Skeletal muscle tissue (tissue), 4 donors: ENCODE measurements around the gene PAK6. TPM values are rescaled to one million over a fixed set of nuclear protein-coding genes. Genes with fewer than 3 reads are reported as not detected.
A peak's percentile ranks its signal among the peaks of the same experiment; 100 is the strongest.

Experiments used
- H3K27ac ChIP-seq: one replicate; pipeline ENCODE4 v1.7.0; 2013; ENCODE audit warnings: mild to moderate bottlenecking, low read depth, low read length, inconsistent platforms
- H3K27me3 ChIP-seq, 3 donors: one replicate each; pipeline ENCODE4 v1.7.0; 2013; ENCODE audit warnings: low read length in 3 of 3; ENCODE audit not compliant: control insufficient read depth in 3 of 3, insufficient read depth in 3 of 3
- H3K36me3 ChIP-seq, 3 donors: one replicate each; pipeline ENCODE4 v1.7.0; 2013; ENCODE audit warnings: low read length in 3 of 3; ENCODE audit not compliant: control insufficient read depth in 3 of 3, insufficient read depth in 3 of 3
- H3K4me1 ChIP-seq, 3 donors: one replicate each; pipeline ENCODE4 v1.7.0; 2013; ENCODE audit warnings: low read length in 3 of 3, mild to moderate bottlenecking in 3 of 3; ENCODE audit not compliant: control insufficient read depth in 3 of 3, insufficient read depth in 3 of 3
- H3K4me3 ChIP-seq, 3 donors: one replicate each; pipeline ENCODE4 v1.7.0; 2013; ENCODE audit warnings: low read length in 3 of 3
- H3K9ac ChIP-seq, 3 donors: one replicate each; pipeline ENCODE4 v1.7.0; 2013; ENCODE audit warnings: low read length in 3 of 3, mild to moderate bottlenecking in 3 of 3, moderate library complexity in 2 of 3, low read depth in 1 of 3
- H3K9me3 ChIP-seq, 3 donors: one replicate each; pipeline ENCODE4 v1.7.0; 2013; ENCODE audit warnings: low read length in 3 of 3; ENCODE audit not compliant: control insufficient read depth in 3 of 3
- total RNA-seq: library from RNA; depleted of rRNA; stranded (reverse); fragments of >200 nt; gene quantifications from one replicate; pipeline ENCODE4 v1.2.3, GENCODE V29; 2014
- donor health status: Osteomylitis.

PAK6 gene
- total RNA-seq, 1 donor from 2014 or later, result 1.0 TPM

GRCh38 chr15:40287968-40288367 lies 49.1 kb downstream of the PAK6 start:
- no peaks in the 10 kb centered on the region for H3K9me3 ChIP-seq
- H3K27me3 ChIP-seq, result peaks cover 19 to 36% (median 22%) of the 10 kb centered on the region in 3 donors
- no peak overlapping the region for H3K9ac ChIP-seq
- H3K4me3 ChIP-seq, result no peak overlapping the region
- peaks cover 12 to 18% (median 17%) of the 10 kb centered on the region in 3 donors for H3K4me1 ChIP-seq
- H3K27ac ChIP-seq, result no peak overlapping the region
- H3K36me3 ChIP-seq, result no peaks in the 10 kb centered on the region

- Histone ChIP-seq H3K9ac (no peak overlapping the region), H3K9me3 (no peaks in the 10 kb centered on the region), H3K36me3 (no peaks in the 10 kb centered on the region), H3K27me3 (peaks cover 11 to 24% (median 12%) of the 10 kb centered on the region in 3 donors), H3K4me3 (no peak overlapping the region), H3K27ac (no peak overlapping the region), H3K4me1 (peaks cover 12 to 17% (median 15%) of the 10 kb centered on the region in 3 donors)
These were observed 50.4 kb downstream of the PAK6 start for GRCh38 chr15:40289140-40289775.

- no peak overlapping the region for H3K9ac ChIP-seq
- no peak overlapping the region for H3K27ac ChIP-seq
- H3K4me3 ChIP-seq, result no peak overlapping the region
- peaks cover 12 to 21% (median 17%) of the 10 kb centered on the region in 3 donors for H3K4me1 ChIP-seq
- no peaks in the 10 kb centered on the region for H3K9me3 ChIP-seq
- no peaks in the 10 kb centered on the region for H3K36me3 ChIP-seq
- H3K27me3 ChIP-seq, result peaks cover 11 to 21% (median 12%) of the 10 kb centered on the region in 3 donors
These were observed 51.7 kb downstream of the PAK6 start for GRCh38 chr15:40290545-40290917.

GRCh38 chr15:40290918-40291574 lies 52.2 kb downstream of the PAK6 start:
- Histone ChIP-seq H3K36me3 (no peaks in the 10 kb centered on the region), H3K27me3 (peaks cover 11 to 25% (median 12%) of the 10 kb centered on the region in 3 donors), H3K9ac (peak overlapping the region in 1 of 3 donors; percentile 8), H3K27ac (no peak overlapping the region), H3K9me3 (no peaks in the 10 kb centered on the region), H3K4me3 (peak overlapping the region in 2 of 3 donors; percentile 52 to 54), H3K4me1 (peaks cover 16 to 26% (median 18%) of the 10 kb centered on the region in 3 donors)

GRCh38 chr15:40292246-40292645 lies 53.4 kb downstream of the PAK6 start:
- no peaks in the 10 kb centered on the region for H3K36me3 ChIP-seq
- no peaks in the 10 kb centered on the region for H3K9me3 ChIP-seq
- H3K27me3 ChIP-seq, result peaks cover 11 to 25% (median 12%) of the 10 kb centered on the region in 3 donors
- H3K9ac ChIP-seq, result no peak overlapping the region
- H3K4me1 ChIP-seq, result peaks cover 13 to 20% (median 17%) of the 10 kb centered on the region in 3 donors
- no peak overlapping the region for H3K27ac ChIP-seq
- H3K4me3 ChIP-seq, result no peak overlapping the region

- Histone ChIP-seq H3K4me3 (no peak overlapping the region), H3K27me3 (peaks cover 11 to 25% (median 12%) of the 10 kb centered on the region in 3 donors), H3K4me1 (peaks cover 7 to 14% (median 14%) of the 10 kb centered on the region in 3 donors), H3K27ac (no peak overlapping the region), H3K36me3 (no peaks in the 10 kb centered on the region), H3K9me3 (no peaks in the 10 kb centered on the region), H3K9ac (no peak overlapping the region)
These were observed 54.1 kb downstream of the PAK6 start for GRCh38 chr15:40293006-40293405.

GRCh38 chr15:40293905-40294895 lies 55.3 kb downstream of the PAK6 start:
- Histone ChIP-seq H3K4me3 (no peak overlapping the region), H3K4me1 (peaks cover 7 to 13% (median 12%) of the 10 kb centered on the region in 3 donors), H3K27me3 (peaks cover 11 to 25% (median 12%) of the 10 kb centered on the region in 3 donors), H3K36me3 (peaks cover 0 to 4% (median 0%) of the 10 kb centered on the region in 3 donors), H3K9ac (no peak overlapping the region), H3K9me3 (peaks cover 0 to 3% (median 0%) of the 10 kb centered on the region in 3 donors), H3K27ac (no peak overlapping the region)

- Histone ChIP-seq H3K9ac (peak overlapping the region in 1 of 3 donors; percentile 25), H3K27me3 (peaks cover 11 to 15% (median 12%) of the 10 kb centered on the region in 3 donors), H3K4me3 (no peak overlapping the region), H3K9me3 (peaks cover 0 to 5% (median 0%) of the 10 kb centered on the region in 3 donors), H3K4me1 (peaks cover 7 to 13% (median 9%) of the 10 kb centered on the region in 3 donors), H3K36me3 (peaks cover 0 to 4% (median 0%) of the 10 kb centered on the region in 3 donors), H3K27ac (no peak overlapping the region)
These were observed 56.4 kb downstream of the PAK6 start for GRCh38 chr15:40295297-40295696.

GRCh38 chr15:40295877-40296560 lies 57.2 kb downstream of the PAK6 start:
- Histone ChIP-seq H3K9ac (peak overlapping the region in 1 of 3 donors; percentile 25), H3K27ac (no peak overlapping the region), H3K9me3 (peaks cover 0 to 5% (median 0%) of the 10 kb centered on the region in 3 donors), H3K27me3 (peaks cover 9 to 12% (median 11%) of the 10 kb centered on the region in 3 donors), H3K4me1 (peaks cover 6 to 10% (median 7%) of the 10 kb centered on the region in 3 donors), H3K36me3 (peaks cover 0 to 4% (median 0%) of the 10 kb centered on the region in 3 donors), H3K4me3 (no peak overlapping the region)
